NK-92 treated with Interleukin-12 subunit alpha and Interleukin-12 subunit beta, amount 100 ng/mL, for 24 hours (cell line): ENCODE measurements around the gene STUM.
A peak's percentile ranks its signal among the peaks of the same experiment; 100 is the strongest.
"Not testable (repeated sequence)": the region's sequence is repeated elsewhere in the genome, so short reads cannot be mapped to it uniquely, and the experiment has no call there.

ENCODE experiments used
- DNase-seq: peaks from one replicate; lab custom pipeline; 2025; lab: John Stamatoyannopoulos, UW

Gene STUM

DNA sequence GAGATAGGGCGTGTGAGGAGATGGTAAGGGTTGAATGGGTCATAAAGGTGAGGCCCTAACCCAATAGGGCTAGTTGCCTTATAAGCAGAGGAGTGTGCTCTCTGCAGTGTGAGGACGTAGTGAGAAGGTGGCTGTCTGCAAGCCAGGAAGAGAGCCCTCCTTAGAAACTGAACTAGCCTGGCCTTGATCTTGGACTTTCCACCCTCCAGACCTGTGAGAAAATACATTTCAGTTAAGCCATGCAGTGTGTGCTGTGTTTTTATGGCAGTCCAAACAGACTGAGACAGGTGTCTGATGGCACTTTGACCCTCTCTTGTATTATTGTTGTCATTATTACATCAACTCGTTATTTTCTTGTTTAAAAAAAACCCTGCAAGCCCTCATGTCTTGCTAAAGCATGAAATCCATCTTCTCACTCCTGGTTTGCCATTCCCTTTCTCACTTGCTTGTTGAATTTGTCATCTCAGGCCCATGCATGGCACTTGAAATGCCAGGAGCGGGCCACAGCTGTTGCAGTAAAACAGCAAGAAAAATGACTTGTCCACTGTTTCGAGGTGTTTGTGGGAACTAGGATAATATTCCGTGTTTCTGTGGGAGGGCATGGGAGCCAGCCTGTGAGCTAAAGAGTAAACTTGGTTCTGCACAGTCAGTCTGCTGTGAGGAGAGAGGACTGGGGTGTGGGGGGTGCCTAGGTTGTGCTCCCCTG lies 78.6 kb downstream of the STUM start:
- DNase-seq: no peak

DNA sequence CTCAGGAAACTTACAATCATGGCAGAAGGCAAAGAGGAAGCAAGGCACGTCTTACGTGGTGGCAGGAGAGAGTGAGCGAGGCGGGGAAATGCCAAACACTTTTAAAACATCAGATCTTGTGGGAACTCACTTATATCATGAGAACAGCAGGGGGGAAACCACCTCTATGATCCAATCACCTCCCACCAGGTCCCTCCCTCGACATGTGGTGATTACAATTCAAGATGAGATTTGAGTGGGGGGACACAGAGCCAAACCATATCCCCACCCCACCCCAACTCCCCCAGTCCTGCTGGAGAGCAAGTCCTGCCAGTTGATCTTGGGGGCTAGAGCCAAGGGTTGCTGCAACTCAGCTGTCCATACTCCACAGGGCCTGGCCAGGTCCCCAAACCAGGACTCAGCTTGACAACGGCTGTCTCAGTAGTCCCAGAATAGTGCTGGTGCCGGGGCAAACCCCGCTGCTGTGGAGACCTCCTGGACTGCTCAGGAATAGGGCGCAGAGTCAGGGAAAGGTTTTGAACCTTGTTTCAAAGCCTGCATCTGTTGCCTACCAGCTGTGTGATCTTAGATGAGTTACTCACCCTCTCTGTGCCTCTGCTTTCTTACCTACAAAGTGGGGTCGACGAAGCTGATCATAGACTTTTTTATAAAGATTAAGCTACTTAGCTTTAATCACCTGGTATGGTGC lies 79.5 kb downstream of the STUM start:
- no peak for DNase-seq

- no peak for DNase-seq
These were observed 80.1 kb downstream of the STUM start for GRCh38 chr1:226628612-226629155.

DNA sequence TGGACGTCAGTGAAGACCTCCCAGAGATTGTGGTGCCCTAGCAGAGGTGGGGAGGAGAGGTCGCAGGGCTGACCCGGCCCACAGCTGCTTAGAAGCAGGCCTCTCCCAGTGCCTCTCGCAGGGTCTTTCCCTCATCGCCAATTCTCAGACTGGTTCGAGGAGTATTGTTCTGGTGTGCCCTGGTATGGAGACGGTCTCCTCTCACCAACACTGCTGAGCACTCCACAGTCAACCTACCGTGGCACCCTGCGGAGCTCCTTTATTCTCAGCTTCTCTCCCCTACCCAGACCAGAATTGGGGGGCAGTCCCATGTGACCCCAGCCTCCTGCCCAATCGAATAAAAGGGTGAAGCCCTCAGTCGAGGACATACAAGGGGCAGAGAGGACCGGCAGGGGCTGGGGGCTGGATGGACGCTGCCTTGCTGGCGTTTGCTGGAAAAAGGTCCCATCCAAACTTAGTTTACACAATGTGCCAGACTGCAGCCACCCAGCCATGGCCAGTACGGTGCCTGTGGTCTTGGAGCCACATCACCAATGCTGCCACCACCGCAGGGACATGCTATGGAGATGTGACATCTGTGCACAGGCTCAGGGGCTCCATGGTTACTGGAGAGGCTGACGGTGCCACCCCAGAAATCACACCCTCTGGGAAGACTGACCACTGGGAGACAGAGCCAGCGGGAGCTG lies 80.8 kb downstream of the STUM start:
- no peak for DNase-seq

GRCh38 chr1:226629896-226630550 lies 81.5 kb downstream of the STUM start:
- no peak for DNase-seq

- no peak for DNase-seq
These were observed 82.0 kb downstream of the STUM start for GRCh38 chr1:226630592-226630991.

DNA sequence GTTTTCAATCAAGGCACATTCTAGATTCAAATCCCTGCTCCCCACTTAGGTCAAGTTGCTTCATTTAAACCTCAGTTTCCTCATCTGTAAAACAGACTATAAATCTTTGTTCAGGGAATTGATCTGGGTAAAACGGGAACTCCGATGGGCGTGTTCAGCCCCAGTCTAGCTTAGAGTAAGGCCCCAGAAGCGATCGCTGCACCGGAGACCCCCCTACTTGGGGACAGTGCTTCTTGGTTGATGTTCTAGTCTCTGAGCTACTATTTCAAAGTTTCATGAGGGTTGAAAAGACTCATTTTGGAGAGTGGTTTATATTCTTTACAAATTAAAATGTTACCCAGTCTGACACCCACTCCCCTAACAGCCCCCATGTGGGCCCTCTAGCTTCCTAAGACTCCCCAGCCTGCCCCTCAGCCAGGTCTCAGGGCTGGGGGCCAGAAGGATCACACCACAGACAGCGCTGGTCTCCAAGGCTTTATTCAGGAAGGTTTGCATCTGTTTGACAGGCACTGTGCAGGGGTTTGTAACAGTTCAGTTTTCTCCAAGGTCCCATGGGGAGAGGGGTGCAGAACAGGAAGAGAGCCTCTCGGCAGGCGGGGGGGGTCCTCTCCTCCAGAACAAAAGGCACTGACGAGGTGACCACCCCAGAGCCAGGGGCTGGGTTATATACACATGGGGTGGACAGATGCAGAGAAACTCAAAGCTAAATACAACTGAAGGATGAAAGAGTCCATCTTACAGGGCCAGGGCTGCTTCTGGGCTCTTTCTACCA lies 82.9 kb downstream of the STUM start:
- DNase-seq: no peak

- no peak for DNase-seq
These were observed 83.8 kb downstream of the STUM start for GRCh38 chr1:226632169-226632879.

DNA sequence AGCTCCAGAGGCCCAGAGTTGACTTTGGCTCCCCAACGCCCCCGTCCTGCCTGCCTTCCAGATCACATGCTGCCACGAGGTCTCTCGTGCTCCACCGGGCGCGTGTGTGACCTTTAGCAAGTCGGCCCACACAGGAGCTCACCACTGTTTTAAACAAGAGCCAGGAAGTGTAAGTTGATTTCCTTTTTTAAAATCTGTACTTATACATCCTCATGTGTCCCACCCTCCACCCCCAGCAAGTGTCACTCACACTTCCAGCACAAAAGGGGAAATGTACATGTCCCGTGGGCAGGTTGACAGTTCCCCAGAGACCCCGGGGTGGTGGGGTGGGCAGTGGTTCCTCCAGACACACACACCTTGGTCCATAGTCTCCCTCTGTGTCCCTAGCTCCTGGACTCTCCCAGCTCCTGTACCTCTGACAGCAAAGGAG lies 84.4 kb downstream of the STUM start:
- no peak for DNase-seq

GRCh38 chr1:226633541-226634165 lies 85.1 kb downstream of the STUM start:
- DNase-seq: no peak

GRCh38 chr1:226634166-226634588 lies 85.6 kb downstream of the STUM start:
- peak; percentile 51 for DNase-seq

- DNase-seq: no peak
These were observed 86.2 kb downstream of the STUM start for GRCh38 chr1:226634611-226635246.

DNA sequence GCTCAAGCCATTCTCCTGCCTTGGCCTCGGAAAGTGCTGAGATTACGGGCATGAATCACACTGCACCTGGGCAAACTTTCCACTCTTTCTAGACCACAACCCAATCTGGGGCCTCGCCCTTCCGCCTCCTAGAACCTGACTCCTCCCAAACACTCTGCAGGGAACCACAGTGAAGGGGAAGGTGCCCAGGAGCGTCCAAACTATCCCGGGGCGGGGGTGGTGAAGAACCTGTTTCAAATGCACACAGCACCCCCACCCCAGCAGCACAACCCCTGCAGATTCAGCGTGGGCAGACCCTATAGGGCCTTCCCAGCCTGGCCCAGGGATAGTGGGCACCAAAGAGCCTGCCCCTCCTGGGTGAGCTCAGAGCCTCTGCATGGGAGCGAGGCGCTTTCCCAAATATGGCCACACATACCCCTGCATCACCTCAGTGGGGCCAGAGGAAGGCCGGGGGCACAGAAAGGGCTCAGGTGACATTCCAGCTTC lies 86.9 kb downstream of the STUM start:
- no peak for DNase-seq

GRCh38 chr1:226636847-226637096 lies 88.2 kb downstream of the STUM start:
- no peak for DNase-seq

- DNase-seq: no peak
These were observed 88.8 kb downstream of the STUM start for GRCh38 chr1:226637147-226637935.

GRCh38 chr1:226638001-226638601 lies 89.5 kb downstream of the STUM start:
- DNase-seq: no peak

DNA sequence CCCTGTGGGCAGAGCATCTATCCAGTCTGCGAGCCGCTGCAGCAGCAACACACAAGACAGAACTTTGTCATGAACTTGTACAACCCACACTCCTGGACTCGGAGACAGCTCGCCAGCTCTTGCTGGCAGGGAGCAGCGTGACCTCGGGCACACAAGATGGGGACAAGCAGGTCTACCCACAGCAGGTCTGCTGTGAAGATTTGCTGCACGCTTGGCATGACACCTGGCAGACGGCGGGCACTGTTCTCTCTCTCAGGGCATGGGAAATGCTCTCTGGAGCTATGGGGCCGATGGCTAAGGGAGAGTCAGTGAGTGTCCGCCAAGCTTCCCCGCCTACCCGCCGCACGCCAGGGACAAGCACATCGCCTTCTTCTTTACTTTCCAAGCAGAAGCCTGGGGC lies 90.0 kb downstream of the STUM start:
- DNase-seq: no peak

DNA sequence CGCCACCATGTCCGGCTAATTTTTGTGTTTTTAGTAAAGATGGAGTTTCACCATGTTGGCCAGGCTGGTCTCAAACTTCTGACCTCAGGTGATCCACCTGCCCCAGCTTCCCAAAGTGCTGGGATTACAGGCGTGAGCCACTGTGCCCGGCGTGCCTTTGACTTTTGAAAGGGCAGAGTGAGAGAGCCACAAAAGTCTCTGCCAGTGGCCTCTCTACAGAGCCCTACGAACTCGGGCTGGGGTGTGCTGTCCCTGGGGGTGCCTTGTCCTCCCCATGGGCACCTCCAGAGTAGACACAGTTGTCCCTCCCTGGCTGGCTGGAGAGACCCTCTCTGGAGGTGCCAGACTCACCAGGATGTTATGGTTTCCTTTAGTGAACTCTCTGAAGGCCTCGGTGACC lies 90.6 kb downstream of the STUM start:
- not testable (repeated sequence) for DNase-seq

- DNase-seq: no peak
These were observed 91.1 kb downstream of the STUM start for GRCh38 chr1:226639631-226640061.
